H1 (cell line): ENCODE measurements around the gene HIC1. TPM values are rescaled to one million over a fixed set of nuclear protein-coding genes. Genes with fewer than 3 reads are reported as not detected.

Experiments used
- CTCF ChIA-PET: fragments of 300-600 bp; sonication (Branson Sonifier 250); formaldehyde crosslinking; loops from one replicate; lab custom pipeline; 2021; ENCODE audit not compliant: partially characterized antibody; lab: Charles Lee
- POLR2A ChIA-PET: fragments of 300-600 bp; sonication (Branson Sonifier 250); formaldehyde crosslinking; loops from one replicate; lab custom pipeline; 2021; ENCODE audit warnings: inconsistent platforms; ENCODE audit not compliant: partially characterized antibody; lab: Charles Lee
- DNase-seq, 2 experiments: peaks; one replicate each; pipeline versions ENCODE4 v3.0.0 to v3.0.0-alpha.2; 2010 to 2022; ENCODE audit warnings: low spot score in 2 of 2, low read depth in 1 of 2, mixed read lengths in 1 of 2
- FAIRE-seq: peaks from 2 replicates; lab custom pipeline; 2011; peaks lifted over from hg19 to GRCh38; lab: Jason Lieb, UNC
- H2AFZ ChIP-seq: 2 replicates; pipeline ENCODE4 v1.8.1; 2012; ENCODE audit warnings: low read length, inconsistent platforms
- H2AK5ac ChIP-seq: 2 replicates; pipeline ENCODE4 v1.6.1; 2013; ENCODE audit warnings: low read depth, low read length
- H2BK120ac ChIP-seq: replicated peaks from 2 replicates; pipeline ENCODE3; 2013; ENCODE audit warnings: low read depth, low read length, inconsistent platforms
- H2BK12ac ChIP-seq: 2 replicates; pipeline ENCODE4 v1.6.1; 2013; ENCODE audit warnings: low read depth, low read length
- H2BK15ac ChIP-seq: 2 replicates; pipeline ENCODE4 v1.6.1; 2013; ENCODE audit warnings: low read length
- H2BK20ac ChIP-seq: 2 replicates; pipeline ENCODE4 v1.6.1; 2013; ENCODE audit warnings: low read length
- H2BK5ac ChIP-seq: 2 replicates; pipeline ENCODE4 v1.6.1; 2013; ENCODE audit warnings: low read depth, low read length
- H3K14ac ChIP-seq: 2 replicates; pipeline ENCODE4 v1.6.1; 2013; ENCODE audit warnings: inconsistent platforms; ENCODE audit not compliant: insufficient read length
- H3K18ac ChIP-seq: 2 replicates; pipeline ENCODE4 v1.6.1; 2013; ENCODE audit warnings: low read length; ENCODE audit errors: extremely low read depth
- H3K23ac ChIP-seq: 2 replicates; pipeline ENCODE4 v1.6.1; 2013; ENCODE audit warnings: inconsistent platforms; ENCODE audit not compliant: insufficient read length
- H3K23me2 ChIP-seq: 2 replicates; pipeline ENCODE4 v1.6.1; 2013; ENCODE audit warnings: low read depth, low read length
- H3K27ac ChIP-seq: 2 replicates; pipeline ENCODE4 v1.6.1; 2011; ENCODE audit warnings: low read depth, low read length, inconsistent platforms
- H3K27me3 ChIP-seq, 4 experiments: replicated peaks in 1 of 4; 1 replicate in 1 of 4; 2 replicates in 3 of 4; pipeline versions ENCODE4 v1.6.1 to v1.8.1; 2011 to 2013; ENCODE audit warnings: low read length in 3 of 4, mild to moderate bottlenecking in 3 of 4, inconsistent platforms in 2 of 4, mixed read lengths in 2 of 4, moderate library complexity in 1 of 4; ENCODE audit not compliant: control insufficient read depth in 3 of 4, insufficient read depth in 3 of 4; ENCODE audit errors: extremely low read depth in 1 of 4
- H3K36me3 ChIP-seq, 4 experiments: 2 replicates each; pipeline versions ENCODE4 v1.6.1 to v1.8.1; 2011 to 2013; ENCODE audit warnings: mild to moderate bottlenecking in 4 of 4, low read length in 3 of 4, moderate library complexity in 2 of 4, control low read depth in 1 of 4, inconsistent platforms in 1 of 4; ENCODE audit not compliant: insufficient read depth in 4 of 4, control insufficient read depth in 2 of 4
- H3K4ac ChIP-seq: replicated peaks from 2 replicates; pipeline ENCODE3; 2013; ENCODE audit warnings: low read length, low read depth, mixed read lengths, inconsistent platforms; ENCODE audit not compliant: insufficient read length
- H3K4me1 ChIP-seq, 4 experiments: replicated peaks in 1 of 4; 1 replicate in 1 of 4; 2 replicates in 3 of 4; pipeline versions ENCODE4 v1.6.1 to v1.8.1; 2011 to 2013; ENCODE audit warnings: low read length in 3 of 4, inconsistent platforms in 2 of 4, mixed read lengths in 1 of 4; ENCODE audit not compliant: insufficient read depth in 4 of 4, control insufficient read depth in 3 of 4
- H3K4me2 ChIP-seq, 2 experiments: 2 replicates each; pipeline versions ENCODE4 v1.6.1 to v1.8.1; 2011 to 2013; ENCODE audit warnings: low read depth in 2 of 2, low read length in 2 of 2, control low read depth in 1 of 2, inconsistent platforms in 1 of 2, mild to moderate bottlenecking in 1 of 2; ENCODE audit not compliant: insufficient read depth in 1 of 2
- H3K4me3 ChIP-seq, 4 experiments: fragments of 200-600, 300-600 bp in 1 of 4; sonication (generic), shearing (Covaris generic), sonication (Bioruptor Twin) in 1 of 4; 2 replicates each; pipeline versions ENCODE4 v1.5.1 to v1.8.1; 2011 to 2016; ENCODE audit warnings: low read length in 4 of 4, low read depth in 3 of 4, control low read depth in 2 of 4, inconsistent platforms in 2 of 4, mild to moderate bottlenecking in 2 of 4, mixed read lengths in 1 of 4, moderate library complexity in 1 of 4; ENCODE audit not compliant: insufficient read depth in 2 of 4; ENCODE audit errors: extremely low read depth in 1 of 4
- H3K56ac ChIP-seq: replicated peaks from 2 replicates; pipeline ENCODE3; 2013; ENCODE audit warnings: low read depth, mild to moderate bottlenecking, mixed read lengths, low read length, inconsistent platforms; ENCODE audit not compliant: insufficient read length
- H3K79me1 ChIP-seq: 2 replicates; pipeline ENCODE4 v1.6.1; 2013; ENCODE audit warnings: low read depth, low read length, control low read depth
- H3K79me2 ChIP-seq, 2 experiments: 2 replicates each; pipeline versions ENCODE4 v1.6.1 to v1.8.1; 2012 to 2013; ENCODE audit warnings: low read length in 2 of 2, mild to moderate bottlenecking in 2 of 2, inconsistent platforms in 1 of 2; ENCODE audit not compliant: insufficient read depth in 2 of 2, control insufficient read depth in 1 of 2
- H3K9ac ChIP-seq, 4 experiments: replicated peaks in 1 of 4; 1 replicate in 1 of 4; 2 replicates in 3 of 4; pipeline versions ENCODE4 v1.6.1 to v1.8.1; 2011 to 2013; ENCODE audit warnings: low read depth in 3 of 4, low read length in 3 of 4, control low read depth in 2 of 4, mild to moderate bottlenecking in 2 of 4, moderate library complexity in 2 of 4, inconsistent platforms in 1 of 4; ENCODE audit errors: extremely low read depth in 1 of 4
- H3K9me3 ChIP-seq, 2 experiments: 2 replicates each; pipeline versions ENCODE4 v1.6.1 to v1.8.1; 2012 to 2013; ENCODE audit warnings: mild to moderate bottlenecking in 2 of 2, moderate library complexity in 2 of 2, control low read depth in 1 of 2, inconsistent platforms in 1 of 2, low read depth in 1 of 2, low read length in 1 of 2, mixed read lengths in 1 of 2; ENCODE audit not compliant: insufficient read depth in 2 of 2
- H4K20me1 ChIP-seq, 2 experiments: replicated peaks in 1 of 2; 2 replicates each; pipeline versions ENCODE3 to v1.8.1; 2011 to 2013; ENCODE audit warnings: inconsistent platforms in 2 of 2, low read length in 2 of 2, mild to moderate bottlenecking in 1 of 2; ENCODE audit not compliant: insufficient read depth in 2 of 2, control insufficient read depth in 1 of 2
- H4K5ac ChIP-seq: 2 replicates; pipeline ENCODE4 v1.6.1; 2013; ENCODE audit warnings: low read length, low read depth, mixed read lengths, inconsistent platforms; ENCODE audit not compliant: insufficient read length
- H4K8ac ChIP-seq: 2 replicates; pipeline ENCODE4 v1.8.0; 2013; ENCODE audit warnings: mild to moderate bottlenecking, moderate library complexity, low read length, inconsistent platforms; ENCODE audit not compliant: insufficient read depth; ENCODE audit errors: extremely low read depth
- H4K91ac ChIP-seq: replicated peaks from 2 replicates; pipeline ENCODE3; 2013; ENCODE audit warnings: low read length, mixed read lengths, inconsistent platforms; ENCODE audit not compliant: insufficient read length
- CBX5 ChIP-seq: fragments of 300-800, 300-1000 bp; sonication (generic); IDR thresholded peaks from 2 replicates; pipeline ENCODE4 v1.7.1; 2016; ENCODE audit warnings: antibody characterized with exemption, low read length, low read depth
- CEBPB ChIP-seq: IDR thresholded peaks from 2 replicates; pipeline ENCODE4 v1.6.1; 2012; ENCODE audit warnings: low read depth, low read length
- GABPA ChIP-seq: IDR thresholded peaks from 2 replicates; pipeline ENCODE4 v1.6.1; 2011; ENCODE audit warnings: mild to moderate bottlenecking, low read length, moderate library complexity, borderline replicate concordance; ENCODE audit not compliant: insufficient read depth
- JUN ChIP-seq: IDR thresholded peaks from 2 replicates; pipeline ENCODE4 v1.6.1; 2011; ENCODE audit warnings: low read depth, mild to moderate bottlenecking, improper control_type of control experiment, low read length
- NANOG ChIP-seq: IDR thresholded peaks from 2 replicates; pipeline ENCODE4 v1.6.1; 2011; ENCODE audit warnings: low read length, low read depth, mild to moderate bottlenecking, inconsistent platforms; ENCODE audit not compliant: insufficient read depth, poor library complexity, severe bottlenecking
- PHF8 ChIP-seq: fragments of 200-600 bp; sonication (generic); conservative IDR thresholded peaks from 2 replicates; pipeline ENCODE4 v1.7.1; 2012; ENCODE audit warnings: low read depth, mild to moderate bottlenecking, inconsistent platforms, low read length, moderate library complexity
- RBBP5 ChIP-seq: IDR thresholded peaks from 2 replicates; pipeline ENCODE4 v1.7.1; 2012; ENCODE audit warnings: low read depth, mild to moderate bottlenecking, inconsistent platforms, low read length, moderate library complexity, borderline replicate concordance
- SIX5 ChIP-seq: IDR thresholded peaks from 2 replicates; pipeline ENCODE4 v1.6.1; 2011; ENCODE audit warnings: mild to moderate bottlenecking, low read depth, low read length
- TEAD4 ChIP-seq: IDR thresholded peaks from 2 replicates; pipeline ENCODE4 v1.6.1; 2012; ENCODE audit warnings: low read depth, low read length, inconsistent platforms, mixed read lengths
- WGBS, 2 experiments: shearing (Covaris generic) in 1 of 2; methylation state at CpG; one replicate each; pipeline versions ENCODE4 v1.1.6 to v1.1.7; 2013 to 2015; ENCODE audit warnings: low lambda C conversion rate in 2 of 2, mixed read lengths in 2 of 2, inconsistent platforms in 1 of 2, low coverage in 1 of 2, missing lambda C conversion rate in 1 of 2; ENCODE audit not compliant: insufficient replicate concordance in 2 of 2, insufficient coverage in 1 of 2, insufficient read length in 1 of 2; ENCODE audit errors: extremely low coverage in 1 of 2, missing lambda C conversion rate in 1 of 2; 5-methylcytosine and 5-hydroxymethylcytosine counted together
- polyA plus RNA-seq, 7 experiments: library from polyadenylated mRNA; depleted of rRNA in 3 of 7; stranded (reverse) in 5 of 7; unstranded in 2 of 7; fragments of >200 nt in 5 of 7; fragments of 200-250 nt in 2 of 7; gene quantifications; 1 replicate in 5 of 7; 2 replicates in 1 of 7; 4 replicates in 1 of 7; pipeline versions ENCODE4 v1.2.1 to v1.2.3, GENCODE V29; 2011 to 2013; ENCODE audit warnings: missing spikeins in 2 of 7, mixed read lengths in 2 of 7
- total RNA-seq: library from RNA; stranded (reverse); fragmentation: NEBNext Ultra II Directional; extraction: Animal tissue kit (Norgen Biotek cat#: 25700); gene quantifications from 2 replicates; pipeline ENCODE4 v1.2.1, GENCODE V29; 2021

HIC1 gene
- total and polyA plus RNA-seq, 2 of the 8 experiments (the other 6 are each of a cell fraction or from before 2014, with no cell fraction given): 0.06 to 0.09 TPM

- H2BK120ac ChIP-seq: no peak overlapping the region
- H3K4me3 ChIP-seq: no peak overlapping the region
- H3K27me3 ChIP-seq: no peaks in the 10 kb centered on the region
- no peak overlapping the region for H2AFZ ChIP-seq
- POLR2A ChIA-PET: interaction anchor here (1.1 kb wide), 1 partner anchor 30 kb away, joined by 3 read pairs; no protein-coding TSS in a partner anchor
- no peak for FAIRE-seq
- CTCF ChIA-PET: interaction anchor here (1.5 to 4.0 kb wide), 3 partner anchors 8 to 16 kb away, joined by 3 to 27 read pairs (median 9); no protein-coding TSS in a partner anchor
- H3K23ac ChIP-seq: no peak overlapping the region
- no peak overlapping the region for H3K18ac ChIP-seq
- no peak overlapping the region for H2AK5ac ChIP-seq
- no peak overlapping the region for H3K14ac ChIP-seq
- H3K4me1 ChIP-seq: no peaks in the 10 kb centered on the region
- no peak overlapping the region for H3K27ac ChIP-seq
- no peaks in the 10 kb centered on the region for H3K79me1 ChIP-seq
- TF ChIP-seq JUN (no peak), CBX5 (no peak), RBBP5 (no peak), CEBPB (no peak), TEAD4 (no peak), SIX5 (no peak), PHF8 (no peak), NANOG (no peak), GABPA (no peak)
- TF ChIP-seq, all 59 proteins: peak for 0
- no peak for DNase-seq
- no peaks in the 10 kb centered on the region for H3K36me3 ChIP-seq
- no peaks in the 10 kb centered on the region for H4K20me1 ChIP-seq
- no peak overlapping the region for H4K91ac ChIP-seq
- no peak overlapping the region for H2BK15ac ChIP-seq
- H3K23me2 ChIP-seq: no peaks in the 10 kb centered on the region
- no peak overlapping the region for H3K4me2 ChIP-seq
- no peak overlapping the region for H4K8ac ChIP-seq
- no peak overlapping the region for H3K4ac ChIP-seq
- H2BK12ac ChIP-seq: no peak overlapping the region
- H3K9ac ChIP-seq: no peak overlapping the region
- no peak overlapping the region for H2BK20ac ChIP-seq
- no peaks in the 10 kb centered on the region for H3K79me2 ChIP-seq
- no peak overlapping the region for H2BK5ac ChIP-seq
- no peak overlapping the region for H4K5ac ChIP-seq
- H3K56ac ChIP-seq: no peak overlapping the region
- no peaks in the 10 kb centered on the region for H3K9me3 ChIP-seq
- WGBS, 2 experiments: 95% methylated on average over 6 of the region's 6 CpGs; no CpG with 5 or more reads in 1 of the 2 experiments
Measured at GRCh38 chr17:2110436-2110835, 55.5 kb downstream of the HIC1 start.
